ENCODE measurements around the gene P4HA2.
A peak's percentile ranks its signal among the peaks of the same experiment; 100 is the strongest.

P4HA2 gene

GRCh38 chr5:132246806-132247205 lies 19.2 kb upstream of the P4HA2 start:
- DNase-seq: no peak

- no peak for DNase-seq
Observed at GRCh38 chr5:132245593-132245992, 17.9 kb upstream of the P4HA2 start.

GRCh38 chr5:132243366-132243977 lies 15.8 kb upstream of the P4HA2 start:
- DNase-seq: no peak

- DNase-seq: no peak
Observed at GRCh38 chr5:132239776-132240175, 12.1 kb upstream of the P4HA2 start.

- DNase-seq: no peak
Observed at GRCh38 chr5:132238901-132239500, 11.3 kb upstream of the P4HA2 start.

- DNase-seq: peak in 4 of 5 experiments; percentile 32 to 73 (median 58)
Observed at GRCh38 chr5:132238169-132238744, 10.6 kb upstream of the P4HA2 start.

- DNase-seq: no peak
Observed at GRCh38 chr5:132237670-132238069, 10.0 kb upstream of the P4HA2 start.

GRCh38 chr5:132237141-132237540 lies 9.5 kb upstream of the P4HA2 start:
- no peak for DNase-seq

- DNase-seq: no peak
Observed at GRCh38 chr5:132235340-132235739, 7.7 kb upstream of the P4HA2 start.

- DNase-seq: no peak
Observed at GRCh38 chr5:132234684-132235062, 7.0 kb upstream of the P4HA2 start.

GRCh38 chr5:132233811-132234683 lies 6.4 kb upstream of the P4HA2 start:
- DNase-seq: no peak

GRCh38 chr5:132233081-132233480 lies 5.4 kb upstream of the P4HA2 start:
- no peak for DNase-seq

GRCh38 chr5:132232465-132232864 lies 4.8 kb upstream of the P4HA2 start:
- DNase-seq: no peak

GRCh38 chr5:132230871-132231270 lies 3.2 kb upstream of the P4HA2 start:
- DNase-seq: no peak

- no peak for DNase-seq
Observed at GRCh38 chr5:132229236-132229635, 1.6 kb upstream of the P4HA2 start.

GRCh38 chr5:132228241-132229035 lies 785 bp upstream of the P4HA2 start:
- DNase-seq: no peak

- DNase-seq: no peak
Observed at GRCh38 chr5:132227235-132227484, 493 bp downstream of the P4HA2 start.

GRCh38 chr5:132226516-132227234 lies 978 bp downstream of the P4HA2 start:
- no peak for DNase-seq

- DNase-seq: peak in 1 of 5 experiments; percentile 58
Observed at GRCh38 chr5:132225165-132226032, 2.3 kb downstream of the P4HA2 start.

GRCh38 chr5:132224716-132225115 lies 2.9 kb downstream of the P4HA2 start:
- no peak for DNase-seq

- no peak for DNase-seq
Observed at GRCh38 chr5:132223861-132224260, 3.8 kb downstream of the P4HA2 start.

All from T-helper 2 cell (primary cell).